Activated T-helper 2 cell treated with anti-CD3 and anti-CD28 coated beads, Interferon-gamma antibody, Interleukin-2, Interleukin-4, amounts not matched to agents 10 μg/mL and 5 μg/mL and 100 μg/mL, durations not matched to agents 14 hours and 24 hours and 36 hours (primary cell): Measurements from ENCODE around the gene NDC1. TPM values are rescaled to one million over a fixed set of nuclear protein-coding genes. Genes with fewer than 3 reads are reported as not detected.
"Not testable (repeated sequence)": the region's sequence is repeated elsewhere in the genome, so short reads cannot be mapped to it uniquely, and the experiment has no call there.

Experiments used
- DNase-seq: peaks from one replicate; pipeline ENCODE4 v3.0.0; 2021; ENCODE audit warnings: low spot score
- H3K27ac Mint-ChIP-seq: one replicate; pipeline ENCODE4 v1.8.0; 2021; ENCODE audit warnings: mixed read lengths
- H3K27me3 Mint-ChIP-seq: one replicate; pipeline ENCODE4 v1.8.0; 2021; ENCODE audit warnings: low read depth, mixed read lengths
- H3K36me3 Mint-ChIP-seq: one replicate; pipeline ENCODE4 v1.8.0; 2021; ENCODE audit warnings: low read depth, mixed read lengths
- H3K4me1 Mint-ChIP-seq: one replicate; pipeline ENCODE4 v1.8.0; 2021; ENCODE audit warnings: low read depth, mixed read lengths
- H3K4me3 Mint-ChIP-seq: one replicate; pipeline ENCODE4 v1.8.0; 2021; ENCODE audit warnings: low read depth, mild to moderate bottlenecking, moderate library complexity, mixed read lengths
- H3K9me3 Mint-ChIP-seq: one replicate; pipeline ENCODE4 v1.8.0; 2021; ENCODE audit warnings: mixed read lengths
- intact Hi-C: fragments of 100-400 bp; cut with micrococcal nuclease; formaldehyde crosslinking; loops from one replicate; pipeline ENCODE4 v1.15.1; 2023
- total RNA-seq: library from RNA; stranded (reverse); gene quantifications from 2 replicates; pipeline ENCODE4 v1.2.3, GENCODE V29; 2022

NDC1 gene
- total RNA-seq, 1 donor from 2014 or later: 32.4 TPM

GRCh38 chr1:53777272-53777671, 60.8 kb downstream of the NDC1 start:
- Mint-ChIP-seq H3K36me3 (peaks cover 50% of the 10 kb centered on the region), H3K9me3 (no peaks in the 10 kb centered on the region), H3K27me3 (no peaks in the 10 kb centered on the region), H3K4me1 (peaks cover 12% of the 10 kb centered on the region), H3K4me3 (no peak overlapping the region), H3K27ac (no peak overlapping the region)
- intact Hi-C loops: no loop called here
- DNase-seq: no peak

- Mint-ChIP-seq H3K27ac (no peak overlapping the region), H3K4me1 (peaks cover 13% of the 10 kb centered on the region), H3K36me3 (peaks cover 54% of the 10 kb centered on the region), H3K4me3 (no peak overlapping the region), H3K9me3 (no peaks in the 10 kb centered on the region), H3K27me3 (no peaks in the 10 kb centered on the region)
- no peak for DNase-seq
- intact Hi-C loops: no loop called here
Observed at GRCh38 chr1:53771648-53772047, 66.4 kb downstream of the NDC1 start.

- intact Hi-C loops: no loop called here
- Mint-ChIP-seq H3K9me3 (no peaks in the 10 kb centered on the region), H3K27me3 (no peaks in the 10 kb centered on the region), H3K36me3 (peaks cover 63% of the 10 kb centered on the region), H3K4me1 (peaks cover 29% of the 10 kb centered on the region), H3K4me3 (no peak overlapping the region), H3K27ac (no peak overlapping the region)
- no peak for DNase-seq
Observed at GRCh38 chr1:53769780-53770179, 68.3 kb downstream of the NDC1 start.

DNA sequence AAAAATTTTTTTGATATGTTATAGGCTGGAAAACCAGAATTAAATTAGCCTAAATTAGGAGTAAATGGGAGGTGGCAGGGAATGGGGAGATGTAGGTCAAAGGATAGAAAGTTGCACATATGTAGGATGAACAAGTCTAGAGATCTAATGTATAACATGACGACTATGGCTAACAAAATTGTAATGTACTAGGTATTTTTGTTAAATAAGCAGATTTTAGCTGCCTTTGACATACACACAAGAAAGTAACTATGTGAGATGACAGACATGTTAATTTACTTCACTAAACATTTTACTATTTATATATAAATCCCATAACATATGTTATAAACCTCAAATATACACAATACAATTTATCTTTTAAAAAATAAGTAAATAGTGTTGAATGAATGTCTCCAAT, 68.9 kb downstream of the NDC1 start:
- H3K4me1 Mint-ChIP-seq: peaks cover 29% of the 10 kb centered on the region
- no peak overlapping the region for H3K4me3 Mint-ChIP-seq
- H3K36me3 Mint-ChIP-seq: peaks cover 63% of the 10 kb centered on the region
- H3K27ac Mint-ChIP-seq: no peak overlapping the region
- no peaks in the 10 kb centered on the region for H3K9me3 Mint-ChIP-seq
- intact Hi-C loops: no loop called here
- H3K27me3 Mint-ChIP-seq: no peaks in the 10 kb centered on the region
- no peak for DNase-seq

GRCh38 chr1:53766831-53767405, 71.2 kb downstream of the NDC1 start:
- peaks cover 50% of the 10 kb centered on the region for H3K36me3 Mint-ChIP-seq
- intact Hi-C loops: loop anchor here (2.0 kb wide), 1 partner anchor 16 kb away; no protein-coding TSS in a partner anchor

GRCh38 chr1:53766194-53766742, 71.8 kb downstream of the NDC1 start:
- Mint-ChIP-seq H3K27me3 (no peaks in the 10 kb centered on the region), H3K9me3 (no peaks in the 10 kb centered on the region), H3K4me3 (no peak overlapping the region), H3K4me1 (peaks cover 28% of the 10 kb centered on the region), H3K36me3 (peaks cover 47% of the 10 kb centered on the region), H3K27ac (peak overlapping the region; percentile 72)
- intact Hi-C loops: loop anchor here (2.0 kb wide), 1 partner anchor 17 kb away; no protein-coding TSS in a partner anchor
- no peak for DNase-seq

More at GRCh38 chr1:53766831-53767405, 71.2 kb downstream of the NDC1 start:
- H3K27ac Mint-ChIP-seq: no peak overlapping the region
- no peak overlapping the region for H3K4me3 Mint-ChIP-seq
- peaks cover 29% of the 10 kb centered on the region for H3K4me1 Mint-ChIP-seq
- no peak for DNase-seq
- no peaks in the 10 kb centered on the region for H3K9me3 Mint-ChIP-seq
- H3K27me3 Mint-ChIP-seq: no peaks in the 10 kb centered on the region

GRCh38 chr1:53765657-53766056, 72.4 kb downstream of the NDC1 start:
- no peaks in the 10 kb centered on the region for H3K9me3 Mint-ChIP-seq
- H3K27ac Mint-ChIP-seq: peak overlapping the region; percentile 72
- H3K4me3 Mint-ChIP-seq: no peak overlapping the region
- H3K36me3 Mint-ChIP-seq: peaks cover 41% of the 10 kb centered on the region
- DNase-seq: no peak
- H3K27me3 Mint-ChIP-seq: no peaks in the 10 kb centered on the region
- intact Hi-C loops: loop anchor here (2.0 kb wide), 1 partner anchor 17 kb away; no protein-coding TSS in a partner anchor
- peaks cover 28% of the 10 kb centered on the region for H3K4me1 Mint-ChIP-seq

DNA sequence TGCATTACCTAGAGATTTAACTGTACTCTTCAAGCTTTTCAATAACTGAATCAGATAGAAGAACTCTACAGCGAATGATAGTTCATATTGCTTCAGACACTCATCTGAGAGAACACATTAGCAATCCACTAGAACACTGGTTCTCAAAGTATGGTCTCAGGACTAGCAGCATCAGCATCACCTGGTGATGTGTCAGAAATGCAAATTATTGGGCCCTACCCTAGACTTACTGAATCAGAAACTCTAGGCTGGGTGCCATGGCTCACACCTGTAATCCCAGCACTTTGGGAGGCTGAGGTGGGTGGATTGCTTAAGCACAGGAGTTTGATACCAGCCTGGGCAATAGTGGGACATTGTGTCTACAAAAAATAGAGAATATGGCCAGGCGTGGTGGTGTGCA, 74.2 kb downstream of the NDC1 start:
- no peak for DNase-seq
- no peaks in the 10 kb centered on the region for H3K9me3 Mint-ChIP-seq
- H3K4me1 Mint-ChIP-seq: peaks cover 27% of the 10 kb centered on the region
- H3K36me3 Mint-ChIP-seq: peaks cover 34% of the 10 kb centered on the region
- H3K27ac Mint-ChIP-seq: no peak overlapping the region
- intact Hi-C loops: no loop called here
- H3K4me3 Mint-ChIP-seq: no peak overlapping the region
- no peaks in the 10 kb centered on the region for H3K27me3 Mint-ChIP-seq

DNA sequence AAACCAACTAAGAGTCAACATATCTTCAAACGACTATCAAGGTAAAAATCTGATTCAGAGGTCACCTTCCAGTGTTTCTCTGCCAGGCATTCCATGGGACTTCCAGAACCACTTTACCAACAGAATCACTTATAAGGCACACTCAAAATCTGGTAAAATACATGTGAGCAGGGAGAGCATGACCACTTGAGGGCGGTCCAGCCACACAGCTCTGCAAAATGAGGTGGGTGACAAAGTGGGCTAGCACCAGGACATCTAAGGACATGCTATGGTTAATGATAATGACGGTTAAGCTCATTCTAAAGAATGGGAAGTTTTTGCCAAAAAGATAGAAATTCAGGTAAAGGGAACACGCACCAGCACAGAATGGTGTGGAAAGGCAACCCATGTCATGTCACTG, 74.6 kb downstream of the NDC1 start:
- Mint-ChIP-seq H3K9me3 (no peaks in the 10 kb centered on the region), H3K27me3 (no peaks in the 10 kb centered on the region), H3K4me3 (no peak overlapping the region), H3K4me1 (peaks cover 24% of the 10 kb centered on the region), H3K36me3 (peaks cover 30% of the 10 kb centered on the region), H3K27ac (no peak overlapping the region)
- intact Hi-C loops: no loop called here
- no peak for DNase-seq

- DNase-seq, H3K4me3 Mint-ChIP-seq, H3K4me1 Mint-ChIP-seq, H3K36me3 Mint-ChIP-seq, H3K27me3 Mint-ChIP-seq, H3K27ac Mint-ChIP-seq, H3K9me3 Mint-ChIP-seq, intact Hi-C loops: not testable (repeated sequence)
Observed at GRCh38 chr1:53760497-53760896, 77.6 kb downstream of the NDC1 start.

DNA sequence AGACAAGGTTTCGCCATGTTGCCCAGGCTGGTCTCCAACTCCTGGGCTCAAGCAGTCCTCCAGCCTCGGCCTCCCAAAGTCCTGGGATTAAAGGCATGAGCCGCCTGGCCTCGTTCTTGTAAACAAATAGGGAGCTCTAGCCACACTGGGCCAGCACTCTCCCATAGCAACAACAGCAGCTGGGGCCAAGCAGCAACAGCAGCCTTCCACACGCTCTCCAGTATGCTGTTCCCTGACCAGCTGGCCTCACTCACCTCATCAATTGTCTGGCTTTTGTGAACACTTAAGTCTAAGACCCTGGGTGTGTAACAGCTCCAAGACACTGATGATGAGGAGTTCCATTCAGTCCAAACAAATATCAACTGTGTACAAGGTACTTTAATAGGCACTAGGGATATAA, 82.2 kb downstream of the NDC1 start:
- intact Hi-C loops: no loop called here
- Mint-ChIP-seq H3K27me3 (no peaks in the 10 kb centered on the region), H3K27ac (no peak overlapping the region), H3K9me3 (no peaks in the 10 kb centered on the region), H3K4me3 (no peak overlapping the region), H3K36me3 (no peaks in the 10 kb centered on the region), H3K4me1 (peaks cover 8% of the 10 kb centered on the region)
- DNase-seq: no peak

DNA sequence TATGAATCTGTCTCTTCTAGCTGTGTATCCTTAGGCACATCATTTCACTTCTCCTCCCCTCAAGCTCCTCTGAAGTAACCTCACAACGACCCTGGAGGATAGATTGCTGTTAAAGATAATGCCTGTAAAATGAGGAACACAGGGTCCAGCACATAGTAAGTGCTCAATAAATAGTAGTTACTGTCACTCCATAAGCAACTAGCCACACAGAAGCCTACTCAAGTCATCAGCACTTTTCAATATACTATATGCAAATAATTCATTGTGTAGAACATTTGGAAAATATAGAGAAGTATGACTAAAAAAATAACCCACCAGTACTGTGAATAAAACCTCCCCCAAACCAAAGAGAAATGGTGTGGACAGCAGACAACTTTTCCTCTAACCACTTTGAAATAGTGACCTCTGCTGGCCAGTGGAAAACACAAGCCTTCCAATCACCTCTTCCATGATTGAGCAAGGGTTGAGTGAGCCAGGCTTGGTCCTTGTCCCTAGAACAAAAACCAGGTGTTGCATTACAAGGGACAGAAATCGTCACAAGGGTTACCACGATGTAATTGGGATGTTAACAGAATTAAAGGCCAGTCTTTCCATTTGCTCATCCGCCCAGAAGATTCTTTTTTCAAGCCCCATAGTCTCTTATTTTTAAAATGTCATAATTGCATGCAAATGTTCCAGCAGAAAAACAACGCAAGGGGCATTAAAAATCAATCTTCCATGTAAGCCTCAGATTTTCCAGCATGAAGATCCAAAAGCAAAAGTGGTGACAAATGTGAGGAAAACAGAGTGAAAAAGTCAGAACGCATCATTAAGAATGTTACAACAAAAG, 83.4 kb downstream of the NDC1 start:
- H3K27me3 Mint-ChIP-seq: no peaks in the 10 kb centered on the region

GRCh38 chr1:53752281-53752680, 85.8 kb downstream of the NDC1 start:
- Mint-ChIP-seq H3K27me3 (peaks cover 10% of the 10 kb centered on the region), H3K4me3 (no peak overlapping the region), H3K9me3 (no peaks in the 10 kb centered on the region), H3K4me1 (peaks cover 8% of the 10 kb centered on the region), H3K27ac (no peak overlapping the region), H3K36me3 (no peaks in the 10 kb centered on the region)
- no peak for DNase-seq
- intact Hi-C loops: no loop called here

More for the DNA sequence above, 83.4 kb downstream of the NDC1 start:
- no peak overlapping the region for H3K4me3 Mint-ChIP-seq
- DNase-seq: no peak
- no peak overlapping the region for H3K27ac Mint-ChIP-seq
- H3K9me3 Mint-ChIP-seq: no peaks in the 10 kb centered on the region
- H3K36me3 Mint-ChIP-seq: no peaks in the 10 kb centered on the region
- intact Hi-C loops: loop anchor here (1.0 kb wide), 1 partner anchor 269 kb away; no protein-coding TSS in a partner anchor
- H3K4me1 Mint-ChIP-seq: peaks cover 8% of the 10 kb centered on the region
